Jurkat, Clone E6-1 (cell line): Measurements from ENCODE around the gene CDON.

ENCODE experiments used
- DNase-seq: peaks from one replicate; pipeline ENCODE4 v3.0.0-alpha.2; 2011; ENCODE audit warnings: low read depth, low spot score
- H3K4me3 ChIP-seq: 2 replicates; pipeline ENCODE4 v1.5.1; 2011; ENCODE audit warnings: mild to moderate bottlenecking, low read length, control low read depth, moderate library complexity

The CDON gene

GRCh38 chr11:125935618-125936199 lies 127.0 kb downstream of the CDON start:
- H3K4me3 ChIP-seq: no peak overlapping the region
- no peak for DNase-seq

- no peak for DNase-seq
- H3K4me3 ChIP-seq: no peak overlapping the region
Measured at GRCh38 chr11:125935056-125935455, 127.6 kb downstream of the CDON start.

- no peak for DNase-seq
- H3K4me3 ChIP-seq: no peak overlapping the region
Measured at GRCh38 chr11:125934473-125934872, 128.2 kb downstream of the CDON start.

GRCh38 chr11:125933030-125933813 lies 129.4 kb downstream of the CDON start:
- peak; percentile 83 for DNase-seq
- no peak overlapping the region for H3K4me3 ChIP-seq

GRCh38 chr11:125932301-125932700 lies 130.4 kb downstream of the CDON start:
- no peak overlapping the region for H3K4me3 ChIP-seq
- DNase-seq: no peak

GRCh38 chr11:125931668-125932067 lies 131.0 kb downstream of the CDON start:
- no peak for DNase-seq
- no peak overlapping the region for H3K4me3 ChIP-seq

GRCh38 chr11:125931116-125931515 lies 131.6 kb downstream of the CDON start:
- no peak for DNase-seq
- H3K4me3 ChIP-seq: no peak overlapping the region

GRCh38 chr11:125930076-125930450 lies 132.6 kb downstream of the CDON start:
- no peak overlapping the region for H3K4me3 ChIP-seq
- DNase-seq: no peak

GRCh38 chr11:125929445-125930075 lies 133.1 kb downstream of the CDON start:
- DNase-seq: no peak
- H3K4me3 ChIP-seq: no peak overlapping the region

- no peak overlapping the region for H3K4me3 ChIP-seq
- DNase-seq: no peak
Measured at GRCh38 chr11:125926682-125927081, 136.0 kb downstream of the CDON start.

- H3K4me3 ChIP-seq: no peak overlapping the region
- no peak for DNase-seq
Measured at GRCh38 chr11:125925804-125926203, 136.9 kb downstream of the CDON start.

GRCh38 chr11:125925247-125925740 lies 137.4 kb downstream of the CDON start:
- no peak for DNase-seq
- H3K4me3 ChIP-seq: no peak overlapping the region

GRCh38 chr11:125924384-125925007 lies 138.2 kb downstream of the CDON start:
- H3K4me3 ChIP-seq: no peak overlapping the region
- no peak for DNase-seq

- H3K4me3 ChIP-seq: no peak overlapping the region
- DNase-seq: no peak
Measured at GRCh38 chr11:125923633-125924032, 139.0 kb downstream of the CDON start.

- peak; percentile 74 for DNase-seq
- no peak overlapping the region for H3K4me3 ChIP-seq
Measured at GRCh38 chr11:125923012-125923579, 139.6 kb downstream of the CDON start.

GRCh38 chr11:125922156-125922555 lies 140.5 kb downstream of the CDON start:
- no peak overlapping the region for H3K4me3 ChIP-seq

GRCh38 chr11:125921042-125921441 lies 141.6 kb downstream of the CDON start:
- DNase-seq: no peak
- H3K4me3 ChIP-seq: no peak overlapping the region

More at GRCh38 chr11:125922156-125922555, 140.5 kb downstream of the CDON start:
- no peak for DNase-seq

GRCh38 chr11:125918140-125918840 lies 144.4 kb downstream of the CDON start:
- no peak for DNase-seq
- no peak overlapping the region for H3K4me3 ChIP-seq
